Cerebellar cortex (tissue), 1 donor: ENCODE data around the gene CALHM4.
A peak's percentile ranks its signal among the peaks of the same experiment; 100 is the strongest.

Source experiments
- DNase-seq: peaks from one replicate; pipeline ENCODE4 v3.0.0-alpha.2; 2015; ENCODE audit warnings: low spot score

CALHM4 gene

GRCh38 chr6:116553451-116553850, at the start of gene CALHM4:
Gene CALHM4, plus strand, starts transcription at chr6:116553751. Its CDS starts 43 bp downstream, at chr6:116553794.
- DNase-seq: no peak

GRCh38 chr6:116507324-116507723, 46.2 kb upstream of the CALHM4 start:
- no peak for DNase-seq

GRCh38 chr6:116508527-116508926, 45.0 kb upstream of the CALHM4 start:
- DNase-seq: no peak

- DNase-seq: no peak
These were observed 42.0 kb upstream of the CALHM4 start, which contains the start of gene CALHM5 for GRCh38 chr6:116511424-116512110. Gene CALHM5, plus strand, starts transcription at chr6:116511639. Its CDS starts 58 bp downstream, at chr6:116511697.

- no peak for DNase-seq
These were observed 41.4 kb upstream of the CALHM4 start for GRCh38 chr6:116512111-116512559.

- no peak for DNase-seq
These were observed 40.8 kb upstream of the CALHM4 start for GRCh38 chr6:116512734-116513133.

GRCh38 chr6:116513224-116513875, 40.2 kb upstream of the CALHM4 start:
- no peak for DNase-seq

GRCh38 chr6:116514111-116514510, 39.4 kb upstream of the CALHM4 start:
- DNase-seq: no peak

GRCh38 chr6:116515141-116515540, 38.4 kb upstream of the CALHM4 start:
- DNase-seq: no peak

GRCh38 chr6:116518621-116519368, 34.8 kb upstream of the CALHM4 start:
- no peak for DNase-seq

GRCh38 chr6:116522896-116523295, 30.7 kb upstream of the CALHM4 start:
- DNase-seq: no peak

- DNase-seq: no peak
These were observed 29.3 kb upstream of the CALHM4 start for GRCh38 chr6:116524236-116524635.

GRCh38 chr6:116528133-116528532, 25.4 kb upstream of the CALHM4 start:
- no peak for DNase-seq

- no peak for DNase-seq
These were observed 24.8 kb upstream of the CALHM4 start for GRCh38 chr6:116528780-116529179.

GRCh38 chr6:116529466-116530290, 23.9 kb upstream of the CALHM4 start:
- no peak for DNase-seq

GRCh38 chr6:116530436-116530835, 23.1 kb upstream of the CALHM4 start:
- DNase-seq: no peak

GRCh38 chr6:116531675-116532570, 21.6 kb upstream of the CALHM4 start:
- DNase-seq: peak; percentile 68

- peak; percentile 47 for DNase-seq
These were observed 20.2 kb upstream of the CALHM4 start for GRCh38 chr6:116533233-116533957.

- DNase-seq: no peak
These were observed 18.4 kb upstream of the CALHM4 start for GRCh38 chr6:116535109-116535508.

- DNase-seq: peak; percentile 62
These were observed 17.3 kb upstream of the CALHM4 start for GRCh38 chr6:116536216-116536621.
